ENCODE data around the gene UNC13B. TPM values are rescaled to one million over a fixed set of nuclear protein-coding genes. Genes with fewer than 3 reads are reported as not detected.

Gene UNC13B
- total and polyA plus RNA-seq, 2 of the 13 experiments (the other 11 are each of a cell fraction or from before 2014, with no cell fraction given), result 14.0 to 18.3 TPM

DNA sequence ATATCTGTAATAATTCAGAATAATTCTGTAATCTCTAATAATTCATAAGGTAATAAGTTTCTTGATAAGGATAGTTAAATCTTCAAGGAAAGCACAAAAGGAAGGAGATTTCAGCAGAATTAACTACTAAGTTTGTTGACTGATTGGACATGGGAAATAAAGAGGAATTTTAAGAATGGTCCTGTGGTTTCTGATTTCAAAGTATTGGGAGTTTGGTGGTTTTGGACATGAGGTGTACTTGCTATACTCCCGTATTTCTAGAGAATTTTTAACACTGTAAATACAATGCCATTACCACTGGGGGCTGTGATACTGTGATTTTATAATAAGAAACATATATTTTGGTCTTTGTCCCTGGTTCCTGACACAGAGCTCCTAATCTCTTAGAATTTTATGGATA is 123.9 kb downstream of the UNC13B start:
- no peaks in the 10 kb centered on the region for H3K9me3 ChIP-seq (ENCODE audit: low read length)
- H3K79me2 ChIP-seq (ENCODE audit: insufficient read depth, low read length), result no peaks in the 10 kb centered on the region
- no peaks in the 10 kb centered on the region for H3K36me3 ChIP-seq (replicated peaks in 1 of 2; ENCODE audit: control insufficient read depth in 1 of 2, insufficient read depth in 2 of 2, low read length in 2 of 2)
- BruUV-seq (replicated peaks), result no TSS peak
- H3K9ac ChIP-seq (ENCODE audit: insufficient read depth, low read depth, low read length), result no peak overlapping the region
- FAIRE-seq (no peak), DNase-seq (ENCODE audit: low spot score) (no peak), ATAC-seq (no peak)
- intact Hi-C loops (cut with micrococcal nuclease; ENCODE audit: unreplicated experiment), result no loop called here
- no peak overlapping the region for H3K4me2 ChIP-seq (ENCODE audit: low read depth, low read length)
- H4K20me1 ChIP-seq (ENCODE audit: insufficient read depth, low read length), result no peaks in the 10 kb centered on the region
- POLR2A ChIA-PET, result no interaction called here
- H2AFZ ChIP-seq (ENCODE audit: low read length), result no peak overlapping the region
- H3K27ac ChIP-seq (ENCODE audit: extremely low read length, insufficient read depth, low read length), result no peak overlapping the region
- no peak overlapping the region for H3K4me3 ChIP-seq (replicated peaks in 1 of 3; ENCODE audit: insufficient read depth in 1 of 3, low read depth in 2 of 3, low read length in 3 of 3)
- CTCF ChIA-PET (ENCODE audit: low intra/inter-chr PET ratio, low total read pairs), result no interaction called here
- no peaks in the 10 kb centered on the region; the same call in 1 of the 2 replicates for H3K4me1 ChIP-seq (ENCODE audit: insufficient read depth, low read length)
- TF ChIP-seq ZNF570 (CRISPR knock-in tag; IDR thresholded peaks at IDR 0.05; ENCODE audit: borderline replicate concordance) (no peak), HDAC2 (CRISPR knock-in tag; IDR thresholded peaks at IDR 0.05) (no peak), GTF3A (CRISPR knock-in tag; conservative IDR thresholded peaks at IDR 0.05) (no peak), GATA4 (IDR thresholded peaks at IDR 0.05; ENCODE audit: borderline replicate concordance, low read depth) (no peak), HNRNPLL (IDR thresholded peaks at IDR 0.05; ENCODE audit: low read depth, low read length, poor library complexity, severe bottlenecking) (no peak), ZNF788 (CRISPR knock-in tag; IDR thresholded peaks at IDR 0.05; ENCODE audit: borderline replicate concordance) (no peak), ZNF569 (CRISPR knock-in tag; IDR thresholded peaks at IDR 0.05; ENCODE audit: borderline replicate concordance) (no peak), PTBP1 (IDR thresholded peaks at IDR 0.05; ENCODE audit: low read depth, low read length, poor library complexity, severe bottlenecking) (no peak), IKZF5 (CRISPR knock-in tag; IDR thresholded peaks at IDR 0.05) (no peak), TBX2 (CRISPR knock-in tag; IDR thresholded peaks at IDR 0.05; ENCODE audit: borderline replicate concordance) (no peak), MYC (CRISPR knock-in tag; IDR thresholded peaks at IDR 0.05; ENCODE audit: borderline replicate concordance) (no peak), DRAP1 (CRISPR knock-in tag; IDR thresholded peaks at IDR 0.05) (no peak), ZZZ3 (CRISPR knock-in tag; IDR thresholded peaks at IDR 0.05; ENCODE audit: borderline replicate concordance) (no peak), EED (CRISPR knock-in tag; IDR thresholded peaks at IDR 0.05) (no peak)
- TF ChIP-seq, protein P1, sequence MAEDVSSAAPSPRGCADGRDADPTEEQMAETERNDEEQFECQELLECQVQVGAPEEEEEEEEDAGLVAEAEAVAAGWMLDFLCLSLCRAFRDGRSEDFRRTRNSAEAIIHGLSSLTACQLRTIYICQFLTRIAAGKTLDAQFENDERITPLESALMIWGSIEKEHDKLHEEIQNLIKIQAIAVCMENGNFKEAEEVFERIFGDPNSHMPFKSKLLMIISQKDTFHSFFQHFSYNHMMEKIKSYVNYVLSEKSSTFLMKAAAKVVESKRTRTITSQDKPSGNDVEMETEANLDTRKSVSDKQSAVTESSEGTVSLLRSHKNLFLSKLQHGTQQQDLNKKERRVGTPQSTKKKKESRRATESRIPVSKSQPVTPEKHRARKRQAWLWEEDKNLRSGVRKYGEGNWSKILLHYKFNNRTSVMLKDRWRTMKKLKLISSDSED (CRISPR knock-in tag; IDR thresholded peaks at IDR 0.05), result no peak
- 95% methylated on average over 1 of the region's 1 CpG for WGBS (ENCODE audit: low lambda C conversion rate)
- no peaks in the 10 kb centered on the region for H3K27me3 ChIP-seq (ENCODE audit: control insufficient read depth in 1 of 2, insufficient read depth in 2 of 2, low read length in 2 of 2)
- in situ Hi-C loops (cut with HindIII; ENCODE audit: extremely low pct_ligation_motif_present, low pct_unique_long_range_greater_than_20kb), result no loop called here
